KOPT-K1 (cell line): ENCODE results near the gene GMPS.
"Not testable (repeated sequence)": the region's sequence is repeated elsewhere in the genome, so short reads cannot be mapped to it uniquely, and the experiment has no call there.

ENCODE experiments used
- H3K27ac ChIP-seq: fragments of 200-600 bp; sonication (generic); 2 replicates; pipeline ENCODE4 v1.5.1; 2016; ENCODE audit warnings: antibody characterized with exemption, mild to moderate bottlenecking, low read depth, low read length; ENCODE audit not compliant: poor library complexity, severe bottlenecking
- H3K36me3 ChIP-seq: fragments of 200-600 bp; sonication (generic); 2 replicates; pipeline ENCODE4 v1.5.1; 2017; ENCODE audit warnings: antibody characterized with exemption, mild to moderate bottlenecking, low read length, moderate library complexity; ENCODE audit not compliant: insufficient read depth
- H3K9me3 ChIP-seq: fragments of 200-600 bp; sonication (generic); 2 replicates; pipeline ENCODE4 v1.5.1; 2017; ENCODE audit warnings: antibody characterized with exemption, low read length, mild to moderate bottlenecking; ENCODE audit not compliant: insufficient read depth, poor library complexity, severe bottlenecking

GMPS gene

GRCh38 chr3:155870133-155870944 lies at the start of gene GMPS:
TSS of gene GMPS (plus strand) at chr3:155870650. CDS start at chr3:155870871, 221 bp downstream.
- H3K27ac ChIP-seq = peak within 1 kb of the TSS; percentile 96

GRCh38 chr3:155828490-155829098 lies 41.9 kb upstream of the GMPS start:
- H3K27ac ChIP-seq, H3K9me3 ChIP-seq: not testable (repeated sequence)
- peaks cover 47% of the 10 kb centered on the region for H3K36me3 ChIP-seq

More at GRCh38 chr3:155870133-155870944, at the start of gene GMPS:
- H3K36me3 ChIP-seq = no peaks in the 10 kb centered on the region
- no peaks in the 10 kb centered on the region for H3K9me3 ChIP-seq

GRCh38 chr3:155835341-155836071 lies 34.9 kb upstream of the GMPS start:
- Histone ChIP-seq H3K27ac (no peak overlapping the region), H3K9me3 (no peaks in the 10 kb centered on the region), H3K36me3 (peaks cover 47% of the 10 kb centered on the region)

DNA sequence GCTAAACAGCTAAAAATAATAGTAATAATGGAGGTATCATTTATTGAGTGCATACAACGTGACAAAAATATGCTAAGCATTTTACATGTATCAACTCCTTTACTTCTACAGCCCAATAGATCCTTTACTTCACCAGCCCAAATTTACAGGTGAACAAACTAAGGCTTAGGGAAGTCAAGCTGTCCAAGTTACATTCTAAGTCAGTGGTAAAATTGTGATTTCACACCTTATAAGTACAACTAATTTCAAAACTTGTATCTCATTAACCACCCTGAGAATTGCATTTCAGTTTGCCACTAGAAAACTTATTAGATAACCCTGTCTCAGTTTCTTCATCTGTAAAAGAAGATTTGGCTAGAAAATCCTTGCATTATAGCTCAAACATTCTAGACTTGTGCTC lies 26.9 kb upstream of the GMPS start:
- Histone ChIP-seq H3K27ac (no peak overlapping the region), H3K36me3 (peaks cover 24% of the 10 kb centered on the region), H3K9me3 (no peaks in the 10 kb centered on the region)

DNA sequence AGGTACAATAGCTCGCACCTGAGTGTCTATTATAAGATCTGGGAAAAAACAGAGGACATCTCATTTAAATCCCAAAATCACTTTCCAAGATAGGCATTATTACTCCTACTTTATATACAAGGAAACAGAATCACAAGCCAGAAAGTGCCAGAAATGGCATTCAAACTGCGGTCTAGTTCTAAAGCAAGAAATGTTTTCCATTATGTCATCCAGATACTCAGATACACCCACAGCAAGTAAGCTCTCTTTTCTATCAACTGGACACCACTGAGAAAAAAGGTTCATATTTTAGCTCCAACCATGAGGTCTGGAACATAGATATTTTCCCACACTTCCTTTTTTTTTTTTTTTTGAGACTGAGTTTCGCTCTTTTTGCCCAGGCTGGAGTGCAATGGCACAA lies 24.3 kb upstream of the GMPS start:
- Histone ChIP-seq H3K9me3 (no peaks in the 10 kb centered on the region), H3K27ac (no peak overlapping the region), H3K36me3 (peaks cover 31% of the 10 kb centered on the region)

DNA sequence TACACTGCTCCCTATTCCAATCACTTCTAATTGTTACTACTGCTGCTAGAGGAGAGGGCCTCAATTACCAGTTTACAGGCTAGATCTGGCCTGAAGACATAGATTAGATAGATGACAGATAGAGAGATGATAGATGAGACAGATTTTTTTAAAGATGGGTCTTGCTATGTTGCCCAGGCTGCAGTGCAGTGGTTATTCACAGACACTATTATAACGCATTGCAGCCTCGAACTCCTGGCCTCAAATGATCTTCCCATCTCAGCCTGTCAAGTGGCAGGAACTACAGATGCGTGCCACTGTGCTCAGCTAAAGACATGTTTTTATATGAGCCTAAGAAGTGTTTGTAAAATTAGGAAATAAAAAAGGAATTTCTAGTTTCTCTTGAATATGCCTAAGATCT lies 22.5 kb upstream of the GMPS start:
- H3K36me3 ChIP-seq = peaks cover 31% of the 10 kb centered on the region
- no peak overlapping the region for H3K27ac ChIP-seq
- no peaks in the 10 kb centered on the region for H3K9me3 ChIP-seq

- not testable (repeated sequence) for H3K9me3 ChIP-seq, H3K27ac ChIP-seq
- H3K36me3 ChIP-seq = peaks cover 31% of the 10 kb centered on the region
Measured at GRCh38 chr3:155849404-155849803, 21.0 kb upstream of the GMPS start.

- H3K27ac ChIP-seq = peak overlapping the region; percentile 67
- no peaks in the 10 kb centered on the region for H3K9me3 ChIP-seq
- peaks cover 14% of the 10 kb centered on the region for H3K36me3 ChIP-seq
Measured at GRCh38 chr3:155852341-155852740, 18.1 kb upstream of the GMPS start.

DNA sequence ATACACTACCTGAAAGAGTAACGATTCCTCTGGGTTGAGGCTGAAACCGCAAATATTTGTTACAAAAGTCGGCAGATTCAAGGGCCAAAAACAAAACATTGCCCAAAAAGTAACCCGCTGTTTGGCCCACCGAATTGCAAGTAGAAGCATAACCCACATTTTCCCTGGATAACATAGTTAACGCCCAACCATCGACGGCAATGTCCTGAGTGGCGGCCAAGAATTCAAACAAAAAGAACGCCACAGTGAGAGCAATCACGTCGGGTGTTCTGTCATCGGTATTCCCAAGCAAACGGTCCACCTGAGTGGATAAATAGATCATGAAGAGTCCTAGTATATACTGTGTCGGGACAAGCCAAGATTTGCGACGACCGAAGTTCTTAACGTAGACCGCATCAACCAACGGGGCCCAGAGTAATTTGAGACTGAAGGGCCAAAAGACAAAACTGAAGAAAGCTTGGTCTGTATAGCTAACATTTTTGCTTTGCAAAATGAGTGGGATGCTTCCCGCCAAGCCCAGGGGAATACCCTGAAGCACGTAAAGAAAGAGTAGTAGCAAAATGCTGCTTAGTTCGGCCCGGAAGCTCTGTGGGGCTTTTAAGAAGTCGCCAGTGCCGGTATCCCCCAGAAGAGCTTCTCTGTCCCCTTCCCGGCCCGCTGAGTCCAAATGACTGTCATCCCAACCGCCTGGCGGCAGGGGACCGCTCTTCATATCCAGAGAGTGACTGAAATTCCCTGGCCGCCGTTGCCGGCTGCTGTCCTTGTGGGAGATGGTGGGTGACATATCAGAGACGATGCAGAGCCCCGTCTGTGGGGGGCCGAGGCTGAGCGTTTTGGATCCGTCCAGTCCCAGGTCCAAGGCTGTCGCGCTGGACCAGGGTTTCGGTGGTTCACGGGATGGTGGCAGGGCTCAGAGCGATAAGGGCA lies 17.0 kb upstream of the GMPS start:
- Histone ChIP-seq H3K27ac (peak overlapping the region; percentile 67), H3K36me3 (0 out of 2 replicates have a peak, but pooled peaks cover 8% of the 10 kb centered on the region), H3K9me3 (no peaks in the 10 kb centered on the region)

GRCh38 chr3:155854141-155854940 lies 16.1 kb upstream of the GMPS start, which contains the start of gene SLC33A1:
TSS of gene SLC33A1 (minus strand) at chr3:155854427. CDS start at chr3:155853997, 430 bp downstream.
- H3K27ac ChIP-seq = peak within 1 kb of the TSS; percentile 67
- H3K9me3 ChIP-seq = no peaks in the 10 kb centered on the region
- 0 out of 2 replicates have a peak, but pooled peaks cover 2% of the 10 kb centered on the region for H3K36me3 ChIP-seq

GRCh38 chr3:155859859-155860258 lies 10.6 kb upstream of the GMPS start:
- no peaks in the 10 kb centered on the region for H3K36me3 ChIP-seq
- H3K9me3 ChIP-seq = no peaks in the 10 kb centered on the region
- H3K27ac ChIP-seq = no peak overlapping the region

GRCh38 chr3:155860424-155860823 lies 10.0 kb upstream of the GMPS start:
- not testable (repeated sequence) for H3K9me3 ChIP-seq, H3K27ac ChIP-seq, H3K36me3 ChIP-seq

DNA sequence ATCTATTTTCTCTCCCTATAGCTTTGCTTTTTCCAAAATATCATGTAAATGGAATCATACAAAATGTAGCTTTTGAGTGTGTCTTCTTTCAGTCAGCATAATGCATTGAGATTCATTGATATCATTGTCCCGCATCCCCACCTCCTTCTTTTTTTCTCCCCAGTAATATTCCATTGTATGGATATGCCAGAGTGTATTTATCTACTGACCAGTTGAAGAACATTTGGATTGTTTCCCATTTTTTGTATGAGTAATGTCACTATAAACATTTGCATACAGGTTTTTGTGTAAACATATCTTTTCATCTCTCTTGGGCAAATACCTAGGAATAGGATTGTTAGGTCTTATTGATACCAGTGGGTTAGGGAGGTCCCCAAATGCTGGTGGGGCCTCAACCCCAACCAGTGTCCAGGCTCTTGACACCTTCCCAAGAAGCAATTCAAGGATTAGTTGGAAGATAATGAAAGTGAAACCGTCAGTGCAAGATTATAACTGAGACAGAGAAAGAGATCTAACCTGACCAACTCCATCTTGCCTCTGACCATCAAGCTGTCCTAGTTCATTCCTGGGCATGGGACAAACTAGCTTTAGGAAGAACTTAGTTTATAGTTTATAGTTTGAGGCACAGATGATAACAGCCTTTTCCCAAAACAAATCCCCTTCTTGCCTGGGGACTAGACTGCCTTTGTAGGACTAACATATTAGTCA lies 8.8 kb upstream of the GMPS start:
- Histone ChIP-seq H3K27ac (no peak overlapping the region), H3K9me3 (no peaks in the 10 kb centered on the region), H3K36me3 (no peaks in the 10 kb centered on the region)
